Neuronal stem cell (in vitro differentiated cells): ENCODE results near the gene SH3PXD2A.
A peak's percentile ranks its signal among the peaks of the same experiment; 100 is the strongest.

ENCODE experiments used
- DNase-seq: peaks from one replicate; pipeline ENCODE4 v3.0.0-alpha.2; 2013; ENCODE audit warnings: low spot score
- H2AFZ ChIP-seq: one replicate; pipeline ENCODE4 v1.6.1; 2013; ENCODE audit warnings: mild to moderate bottlenecking, low read length, inconsistent platforms
- H2AK5ac ChIP-seq: 2 replicates; pipeline ENCODE4 v1.6.1; 2013; ENCODE audit warnings: low read depth, mild to moderate bottlenecking, inconsistent platforms, low read length, moderate library complexity, mixed read lengths
- H2BK120ac ChIP-seq: 2 replicates; pipeline ENCODE4 v1.6.1; 2013; ENCODE audit warnings: low read depth, mild to moderate bottlenecking, inconsistent platforms, low read length, moderate library complexity, mixed read lengths
- H2BK12ac ChIP-seq: one replicate; pipeline ENCODE4 v1.6.1; 2013; ENCODE audit warnings: low read length, inconsistent platforms
- H2BK15ac ChIP-seq: 2 replicates; pipeline ENCODE4 v1.6.1; 2013; ENCODE audit warnings: mild to moderate bottlenecking, low read length, inconsistent platforms, mixed read lengths
- H2BK5ac ChIP-seq: one replicate; pipeline ENCODE4 v1.6.1; 2013; ENCODE audit warnings: inconsistent platforms, mild to moderate bottlenecking, low read length, moderate library complexity
- H3K14ac ChIP-seq: one replicate; pipeline ENCODE4 v1.6.1; 2013; ENCODE audit warnings: low read length, inconsistent platforms
- H3K18ac ChIP-seq: 2 replicates; pipeline ENCODE4 v1.6.1; 2013; ENCODE audit warnings: low read length, inconsistent platforms
- H3K23ac ChIP-seq: 2 replicates; pipeline ENCODE4 v1.6.1; 2013; ENCODE audit warnings: low read depth, mild to moderate bottlenecking, mixed read lengths, low read length, inconsistent platforms; ENCODE audit not compliant: poor library complexity
- H3K27ac ChIP-seq: replicated peaks from 3 replicates; pipeline ENCODE4 v1.5.1; 2013; ENCODE audit warnings: low read length, inconsistent platforms
- H3K27me3 ChIP-seq, 3 experiments: 2 replicates each; pipeline ENCODE4 v1.6.1; 2013; ENCODE audit warnings: low read length in 3 of 3, mild to moderate bottlenecking in 2 of 3, inconsistent platforms in 1 of 3, low read depth in 1 of 3, mixed read lengths in 1 of 3, moderate library complexity in 1 of 3; ENCODE audit not compliant: control insufficient read depth in 3 of 3, insufficient read depth in 3 of 3
- H3K36me3 ChIP-seq, 2 donors: replicated peaks in 1 of 2; 2 replicates each; pipeline ENCODE4 v1.6.1; 2013; ENCODE audit warnings: low read length in 2 of 2; ENCODE audit not compliant: control insufficient read depth in 2 of 2, insufficient read depth in 2 of 2
- H3K4ac ChIP-seq: 2 replicates; pipeline ENCODE4 v1.6.1; 2013; ENCODE audit warnings: inconsistent platforms, mild to moderate bottlenecking, low read length, moderate library complexity
- H3K4me1 ChIP-seq, 2 donors: 1 replicate in 1 of 2; 2 replicates in 1 of 2; pipeline ENCODE4 v1.6.1; 2013; ENCODE audit warnings: low read length in 2 of 2, low read depth in 1 of 2; ENCODE audit not compliant: control insufficient read depth in 2 of 2, insufficient read depth in 1 of 2
- H3K4me2 ChIP-seq: one replicate; pipeline ENCODE4 v1.6.1; 2013; ENCODE audit warnings: mild to moderate bottlenecking, low read length, inconsistent platforms; ENCODE audit not compliant: insufficient read depth, poor library complexity, severe bottlenecking
- H3K4me3 ChIP-seq, 2 donors: 2 replicates each; pipeline ENCODE4 v1.5.1; 2013; ENCODE audit warnings: low read length in 2 of 2, mild to moderate bottlenecking in 2 of 2, inconsistent platforms in 1 of 2, moderate library complexity in 1 of 2
- H3K79me1 ChIP-seq: one replicate; pipeline ENCODE4 v1.6.1; 2013; ENCODE audit warnings: low read depth, mild to moderate bottlenecking, inconsistent platforms, low read length, moderate library complexity
- H3K9ac ChIP-seq: one replicate; pipeline ENCODE4 v1.6.1; 2013; ENCODE audit warnings: mild to moderate bottlenecking, low read depth, low read length, inconsistent platforms; ENCODE audit not compliant: poor library complexity
- H3K9me3 ChIP-seq, 2 donors: replicated peaks in 1 of 2; 2 replicates each; pipeline versions ENCODE3 to v1.6.1; 2013; ENCODE audit warnings: low read length in 2 of 2, mild to moderate bottlenecking in 2 of 2, inconsistent platforms in 1 of 2, low read depth in 1 of 2, mixed read lengths in 1 of 2, moderate library complexity in 1 of 2; ENCODE audit not compliant: control insufficient read depth in 2 of 2, insufficient read depth in 1 of 2
- H4K8ac ChIP-seq: one replicate; pipeline ENCODE4 v1.6.1; 2013; ENCODE audit warnings: low read depth, mild to moderate bottlenecking, inconsistent platforms, low read length, moderate library complexity
- H4K91ac ChIP-seq: one replicate; pipeline ENCODE4 v1.6.1; 2013; ENCODE audit warnings: low read length, low read depth, mild to moderate bottlenecking, inconsistent platforms; ENCODE audit not compliant: poor library complexity
- WGBS, 2 donors: extraction: QIAGEN DNeasy Blood & Tissue Kit; methylation state at CpG; one replicate each; pipeline ENCODE4 v1.1.7; 2013; ENCODE audit warnings: missing lambda C conversion rate in 2 of 2, mixed read lengths in 1 of 2; ENCODE audit not compliant: insufficient read length in 2 of 2, insufficient replicate concordance in 1 of 2; ENCODE audit errors: extremely low coverage in 2 of 2; 5-methylcytosine and 5-hydroxymethylcytosine counted together

The SH3PXD2A gene

DNA sequence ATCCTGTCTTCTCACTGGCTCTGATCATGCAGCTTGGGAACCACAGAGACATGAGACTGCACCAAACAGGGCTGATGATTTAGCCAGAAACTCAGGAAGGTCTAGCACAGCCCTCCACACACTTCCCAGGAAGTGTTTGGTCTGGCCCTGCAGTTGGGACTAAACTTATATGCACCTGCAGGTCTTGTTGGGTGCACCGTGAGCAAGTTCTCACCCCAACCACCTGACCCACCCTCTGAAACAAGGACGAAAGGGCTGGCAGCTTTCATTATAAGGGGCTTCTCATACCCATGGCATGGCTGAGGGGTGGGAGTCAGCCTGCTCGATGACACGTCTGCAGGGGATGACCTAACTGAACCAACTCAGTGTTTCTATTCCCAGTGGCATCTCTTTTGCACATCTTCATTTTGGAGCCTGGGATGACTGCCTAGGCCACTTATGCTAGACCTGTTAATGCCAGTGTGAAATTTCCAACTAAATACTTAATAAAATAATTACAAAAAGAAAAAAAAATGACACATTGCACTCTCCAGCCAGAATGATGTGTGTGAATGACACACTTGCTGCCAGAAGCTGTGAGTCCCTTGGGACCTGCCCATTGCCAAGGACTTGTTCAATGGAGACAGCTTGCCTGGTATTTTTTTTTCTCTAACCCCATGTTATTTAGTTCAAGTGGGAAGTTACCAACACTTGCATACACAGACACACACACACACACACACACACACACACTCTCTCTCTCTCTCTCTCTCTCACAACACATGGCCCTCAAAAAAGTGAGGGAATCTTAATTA, 259.2 kb downstream of the SH3PXD2A start:
- H3K23ac ChIP-seq: no peak overlapping the region

DNA sequence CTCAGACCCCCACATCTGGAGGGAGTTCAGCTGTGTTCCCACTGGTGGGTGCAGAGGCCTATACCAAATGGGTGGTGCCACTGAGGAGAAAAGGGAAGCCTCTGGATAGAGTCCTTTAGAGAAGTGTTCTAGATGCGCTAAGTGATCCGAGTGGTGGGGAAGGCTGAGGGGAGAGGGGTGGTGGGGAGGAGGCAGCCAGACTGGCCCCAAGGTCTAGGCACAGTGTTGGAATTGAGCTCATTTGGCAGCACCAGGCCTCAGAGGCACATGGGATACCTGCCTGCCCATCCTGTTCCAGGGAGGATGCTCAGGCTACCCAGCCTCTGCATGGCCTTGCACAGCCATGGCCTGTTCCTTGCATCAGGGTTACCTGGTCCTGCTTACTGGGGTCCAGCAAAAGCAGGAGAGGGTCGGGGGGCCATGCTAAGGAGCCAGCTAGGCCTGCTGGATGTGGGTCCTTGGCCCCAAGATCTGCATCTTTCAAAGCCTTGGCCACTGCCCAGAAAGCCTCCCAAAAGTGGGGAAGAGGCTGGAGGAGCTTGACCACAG, 262.3 kb downstream of the SH3PXD2A start:
- Histone ChIP-seq H3K23ac (no peak overlapping the region), H3K27ac (no peak overlapping the region), H2BK15ac (no peak overlapping the region), H3K4me1 (no peaks in the 10 kb centered on the region), H3K4me3 (no peak overlapping the region), H3K9me3 (no peaks in the 10 kb centered on the region), H4K8ac (no peak overlapping the region), H2BK12ac (no peak overlapping the region), H3K18ac (peak overlapping the region; percentile 40), H3K36me3 (no peaks in the 10 kb centered on the region), H2BK120ac (no peak overlapping the region), H2AFZ (no peak overlapping the region), H3K4me2 (no peak overlapping the region), H4K91ac (no peak overlapping the region), H3K14ac (no peak overlapping the region), H3K79me1 (no peaks in the 10 kb centered on the region), H3K4ac (no peak overlapping the region), H2AK5ac (no peak overlapping the region), H3K9ac (no peak overlapping the region), H2BK5ac (no peak overlapping the region), H3K27me3 (no peaks in the 10 kb centered on the region)
- no peak for DNase-seq
- no CpG with 5 or more reads among the region's 3 CpGs for WGBS, 2 donors

More for the DNA sequence above, 259.2 kb downstream of the SH3PXD2A start:
- Histone ChIP-seq H2AK5ac (no peak overlapping the region), H3K4me1 (peaks cover 0 to 1% of the 10 kb centered on the region in 2 donors), H3K9me3 (no peaks in the 10 kb centered on the region), H3K27me3 (no peaks in the 10 kb centered on the region), H3K14ac (no peak overlapping the region), H2BK120ac (no peak overlapping the region), H3K36me3 (peaks cover 0 to under 1% of the 10 kb centered on the region in 2 donors), H3K4ac (no peak overlapping the region), H3K27ac (no peak overlapping the region), H3K9ac (no peak overlapping the region), H3K18ac (no peak overlapping the region), H2BK15ac (no peak overlapping the region), H4K8ac (no peak overlapping the region), H3K4me3 (no peak overlapping the region), H4K91ac (no peak overlapping the region), H3K79me1 (no peaks in the 10 kb centered on the region), H2AFZ (no peak overlapping the region), H2BK12ac (no peak overlapping the region), H3K4me2 (no peak overlapping the region), H2BK5ac (no peak overlapping the region)
- WGBS, 2 donors: no CpG with 5 or more reads among the region's 4 CpGs
- no peak for DNase-seq

DNA sequence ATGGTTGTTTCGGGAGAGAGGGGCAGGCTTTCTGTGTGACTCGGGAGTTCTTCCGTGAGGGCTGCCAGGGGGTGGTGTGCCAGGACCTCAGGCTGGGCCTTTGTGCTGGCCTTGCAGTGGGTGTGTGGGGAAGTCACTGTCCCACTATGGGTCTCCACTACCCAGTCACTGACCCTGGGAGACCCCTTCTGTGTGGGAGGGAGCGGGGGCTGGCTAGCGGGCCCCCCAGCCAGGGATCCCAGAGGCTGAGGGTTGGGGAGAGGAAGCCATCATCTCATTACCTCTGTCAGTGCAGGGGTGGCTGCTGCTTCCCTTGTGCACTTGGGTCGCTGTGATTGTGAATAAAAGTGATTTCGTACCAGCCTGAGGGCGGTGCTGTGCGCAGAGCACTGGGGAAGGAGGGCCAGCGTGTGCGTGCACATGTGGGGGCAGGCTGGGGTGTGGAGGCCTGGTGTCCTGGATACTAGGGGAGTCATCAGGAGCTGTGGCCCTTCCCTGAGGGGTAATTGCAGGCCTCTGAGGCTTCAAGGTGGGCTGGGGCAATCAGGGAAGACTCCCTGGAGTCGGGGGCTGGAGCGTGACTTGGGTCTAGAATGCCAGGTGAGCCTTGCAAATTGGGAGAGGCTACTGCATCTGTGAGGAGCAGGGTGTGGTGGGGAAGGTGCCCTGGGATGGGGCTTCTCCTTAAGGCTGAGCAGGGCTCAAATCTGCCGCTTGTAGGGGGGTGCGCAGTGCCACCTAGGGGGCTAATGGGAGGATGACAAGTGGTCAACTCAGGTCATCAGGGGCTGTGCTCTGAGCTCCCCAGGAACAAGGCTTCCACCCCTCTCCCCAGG, 263.0 kb downstream of the SH3PXD2A start:
- Histone ChIP-seq H2BK15ac (peak overlapping the region; percentile 72), H3K9me3 (no peaks in the 10 kb centered on the region), H3K18ac (peak overlapping the region; percentile 54), H3K14ac (peak overlapping the region; percentile 76), H3K36me3 (no peaks in the 10 kb centered on the region), H3K27me3 (no peaks in the 10 kb centered on the region), H3K79me1 (no peaks in the 10 kb centered on the region), H3K4me2 (no peak overlapping the region), H3K4ac (peak overlapping the region; percentile 90), H2BK5ac (no peak overlapping the region), H4K91ac (no peak overlapping the region), H3K27ac (no peak overlapping the region), H3K4me1 (no peaks in the 10 kb centered on the region), H2BK120ac (no peak overlapping the region), H2BK12ac (no peak overlapping the region), H3K9ac (peak overlapping the region; percentile 65), H3K23ac (peak overlapping the region; percentile 62), H2AK5ac (peak overlapping the region; percentile 34), H4K8ac (no peak overlapping the region), H2AFZ (no peak overlapping the region), H3K4me3 (no peak overlapping the region)
- peak; percentile 51 for DNase-seq
- WGBS, 2 donors: no CpG with 5 or more reads among the region's 15 CpGs
